LNCAP (cell line): ENCODE data around the gene ZFP90.

Source experiments
- CTCF ChIP-seq: fragments of 450-650 bp; IDR thresholded peaks from 2 replicates; pipeline ENCODE4 v1.5.1; 2017; ENCODE audit warnings: mild to moderate bottlenecking

Gene ZFP90

GRCh38 chr16:68496689-68497088, 42.4 kb upstream of the ZFP90 start:
- TF ChIP-seq CTCF: no peak

- no peak for TF ChIP-seq CTCF
These were observed 40.1 kb upstream of the ZFP90 start for GRCh38 chr16:68499006-68499405.

GRCh38 chr16:68503334-68503733, 35.8 kb upstream of the ZFP90 start:
- no peak for TF ChIP-seq CTCF

- no peak for TF ChIP-seq CTCF
These were observed 35.0 kb upstream of the ZFP90 start for GRCh38 chr16:68504066-68504465.

GRCh38 chr16:68506331-68507053, 32.6 kb upstream of the ZFP90 start:
- TF ChIP-seq CTCF: no peak

GRCh38 chr16:68508013-68508412, 31.1 kb upstream of the ZFP90 start:
- no peak for TF ChIP-seq CTCF

GRCh38 chr16:68508641-68509240, 30.4 kb upstream of the ZFP90 start:
- no peak for TF ChIP-seq CTCF
